ENCODE data around the gene YPEL1. TPM values are rescaled to one million over a fixed set of nuclear protein-coding genes. Genes with fewer than 3 reads are reported as not detected.
"Not testable (repeated sequence)": the region's sequence is repeated elsewhere in the genome, so short reads cannot be mapped to it uniquely, and the experiment has no call there.

The YPEL1 gene
- total and polyA plus RNA-seq, 4 donors = 12.9 to 20.6 (median 17.1) TPM

- Histone ChIP-seq H3K4me1 (ENCODE audit: control insufficient read depth, insufficient read depth, low read length) (no peaks in the 10 kb centered on the region), H3K27me3 (ENCODE audit: control insufficient read depth, insufficient read depth, low read length) (no peaks in the 10 kb centered on the region), H3K9me3 (ENCODE audit: control insufficient read depth, insufficient read depth, low read length) (no peaks in the 10 kb centered on the region), H3K27ac (ENCODE audit: low read depth, low read length) (no peak overlapping the region), H3K36me3 (ENCODE audit: control insufficient read depth, insufficient read depth, low read length) (peaks cover 88% of the 10 kb centered on the region), H3K4me3 (ENCODE audit: low read depth, low read length) (no peak overlapping the region)
- DNase-seq (ENCODE audit: low read depth in 4 of 6, low spot score in 6 of 6) = no peak
- WGBS (ENCODE audit: insufficient coverage) = 89% methylated on average over 20 of the region's 20 CpGs
These were observed 53.0 kb downstream of the YPEL1 start for GRCh38 chr22:21682385-21683175.

- Histone ChIP-seq H3K36me3 (ENCODE audit: control insufficient read depth, insufficient read depth, low read length) (peaks cover 86% of the 10 kb centered on the region), H3K27me3 (ENCODE audit: control insufficient read depth, insufficient read depth, low read length) (no peaks in the 10 kb centered on the region)
These were observed 53.8 kb downstream of the YPEL1 start for GRCh38 chr22:21681566-21682370.

GRCh38 chr22:21680830-21681565 lies 54.6 kb downstream of the YPEL1 start:
- WGBS (ENCODE audit: insufficient coverage) = 98% methylated on average over 21 of the region's 21 CpGs
- Histone ChIP-seq H3K4me3 (ENCODE audit: low read depth, low read length) (no peak overlapping the region), H3K27ac (ENCODE audit: low read depth, low read length) (no peak overlapping the region), H3K36me3 (ENCODE audit: control insufficient read depth, insufficient read depth, low read length) (peaks cover 81% of the 10 kb centered on the region), H3K27me3 (ENCODE audit: control insufficient read depth, insufficient read depth, low read length) (no peaks in the 10 kb centered on the region), H3K4me1 (ENCODE audit: control insufficient read depth, insufficient read depth, low read length) (no peaks in the 10 kb centered on the region), H3K9me3 (ENCODE audit: control insufficient read depth, insufficient read depth, low read length) (no peaks in the 10 kb centered on the region)
- DNase-seq (ENCODE audit: low read depth in 4 of 6, low spot score in 6 of 6) = no peak

More at GRCh38 chr22:21681566-21682370, 53.8 kb downstream of the YPEL1 start:
- H3K4me3 ChIP-seq (ENCODE audit: low read depth, low read length) = no peak overlapping the region
- no peak overlapping the region for H3K27ac ChIP-seq (ENCODE audit: low read depth, low read length)
- WGBS (ENCODE audit: insufficient coverage) = 93% methylated on average over 24 of the region's 24 CpGs
- no peaks in the 10 kb centered on the region for H3K4me1 ChIP-seq (ENCODE audit: control insufficient read depth, insufficient read depth, low read length)
- H3K9me3 ChIP-seq (ENCODE audit: control insufficient read depth, insufficient read depth, low read length) = no peaks in the 10 kb centered on the region
- DNase-seq (ENCODE audit: low read depth in 4 of 6, low spot score in 6 of 6) = no peak

- Histone ChIP-seq H3K36me3 (ENCODE audit: control insufficient read depth, insufficient read depth, low read length) (peaks cover 81% of the 10 kb centered on the region), H3K27me3 (ENCODE audit: control insufficient read depth, insufficient read depth, low read length) (no peaks in the 10 kb centered on the region)
- WGBS (ENCODE audit: insufficient coverage) = 100% methylated on average over 1 of the region's 4 CpGs
These were observed 56.2 kb downstream of the YPEL1 start for GRCh38 chr22:21679383-21679782.

GRCh38 chr22:21678842-21679241 lies 56.8 kb downstream of the YPEL1 start:
- not testable (repeated sequence) for H3K27me3 ChIP-seq (ENCODE audit: control insufficient read depth, insufficient read depth, low read length); H3K4me3 ChIP-seq (ENCODE audit: low read depth, low read length); H3K9me3 ChIP-seq (ENCODE audit: control insufficient read depth, insufficient read depth, low read length); DNase-seq (ENCODE audit: low read depth in 4 of 6, low spot score in 6 of 6); H3K4me1 ChIP-seq (ENCODE audit: control insufficient read depth, insufficient read depth, low read length); H3K27ac ChIP-seq (ENCODE audit: low read depth, low read length)
- WGBS (ENCODE audit: insufficient coverage) = 100% methylated on average over 2 of the region's 12 CpGs
- H3K36me3 ChIP-seq (ENCODE audit: control insufficient read depth, insufficient read depth, low read length) = peaks cover 81% of the 10 kb centered on the region

More at GRCh38 chr22:21679383-21679782, 56.2 kb downstream of the YPEL1 start:
- DNase-seq (ENCODE audit: low read depth in 4 of 6, low spot score in 6 of 6) = no peak
- Histone ChIP-seq H3K4me1 (ENCODE audit: control insufficient read depth, insufficient read depth, low read length) (no peaks in the 10 kb centered on the region), H3K4me3 (ENCODE audit: low read depth, low read length) (no peak overlapping the region), H3K9me3 (ENCODE audit: control insufficient read depth, insufficient read depth, low read length) (no peaks in the 10 kb centered on the region), H3K27ac (ENCODE audit: low read depth, low read length) (no peak overlapping the region)

GRCh38 chr22:21677606-21678443 lies 57.8 kb downstream of the YPEL1 start:
- no peaks in the 10 kb centered on the region for H3K27me3 ChIP-seq (ENCODE audit: control insufficient read depth, insufficient read depth, low read length)
- H3K4me1 ChIP-seq (ENCODE audit: control insufficient read depth, insufficient read depth, low read length) = no peaks in the 10 kb centered on the region
- H3K27ac ChIP-seq (ENCODE audit: low read depth, low read length) = no peak overlapping the region
- DNase-seq (ENCODE audit: low read depth in 4 of 6, low spot score in 6 of 6) = no peak
- WGBS (ENCODE audit: insufficient coverage) = 95% methylated on average over 13 of the region's 15 CpGs
- H3K9me3 ChIP-seq (ENCODE audit: control insufficient read depth, insufficient read depth, low read length) = no peaks in the 10 kb centered on the region
- H3K36me3 ChIP-seq (ENCODE audit: control insufficient read depth, insufficient read depth, low read length) = peaks cover 81% of the 10 kb centered on the region
- no peak overlapping the region for H3K4me3 ChIP-seq (ENCODE audit: low read depth, low read length)

GRCh38 chr22:21674638-21675245 lies 60.9 kb downstream of the YPEL1 start:
- Histone ChIP-seq H3K4me1 (ENCODE audit: control insufficient read depth, insufficient read depth, low read length) (no peaks in the 10 kb centered on the region), H3K27ac (ENCODE audit: low read depth, low read length) (no peak overlapping the region), H3K4me3 (ENCODE audit: low read depth, low read length) (no peak overlapping the region), H3K27me3 (ENCODE audit: control insufficient read depth, insufficient read depth, low read length) (no peaks in the 10 kb centered on the region), H3K36me3 (ENCODE audit: control insufficient read depth, insufficient read depth, low read length) (peaks cover 76% of the 10 kb centered on the region), H3K9me3 (ENCODE audit: control insufficient read depth, insufficient read depth, low read length) (no peaks in the 10 kb centered on the region)
- DNase-seq (ENCODE audit: low read depth in 4 of 6, low spot score in 6 of 6) = no peak
- 92% methylated on average over 11 of the region's 12 CpGs for whole genome bisulfite sequencing (ENCODE audit: insufficient coverage)

GRCh38 chr22:21673534-21674321 lies 61.9 kb downstream of the YPEL1 start:
- WGBS (ENCODE audit: insufficient coverage) = 88% methylated on average over 10 of the region's 12 CpGs

More at GRCh38 chr22:21673534-21674321, 61.9 kb downstream of the YPEL1 start:
- no peaks in the 10 kb centered on the region for H3K9me3 ChIP-seq (ENCODE audit: control insufficient read depth, insufficient read depth, low read length)
- H3K27ac ChIP-seq (ENCODE audit: low read depth, low read length) = no peak overlapping the region
- H3K4me1 ChIP-seq (ENCODE audit: control insufficient read depth, insufficient read depth, low read length) = no peaks in the 10 kb centered on the region
- no peak overlapping the region for H3K4me3 ChIP-seq (ENCODE audit: low read depth, low read length)
- H3K36me3 ChIP-seq (ENCODE audit: control insufficient read depth, insufficient read depth, low read length) = peaks cover 82% of the 10 kb centered on the region
- H3K27me3 ChIP-seq (ENCODE audit: control insufficient read depth, insufficient read depth, low read length) = no peaks in the 10 kb centered on the region
- DNase-seq (ENCODE audit: low read depth in 4 of 6, low spot score in 6 of 6) = no peak

Data from spinal cord (tissue), 10 donors.